ENCODE measurements around the gene PRR29.

- no peak for TF ChIP-seq FOXP4 (CRISPR knock-in tag; IDR thresholded peaks at IDR 0.05)
- TF ChIP-seq, protein P1, sequence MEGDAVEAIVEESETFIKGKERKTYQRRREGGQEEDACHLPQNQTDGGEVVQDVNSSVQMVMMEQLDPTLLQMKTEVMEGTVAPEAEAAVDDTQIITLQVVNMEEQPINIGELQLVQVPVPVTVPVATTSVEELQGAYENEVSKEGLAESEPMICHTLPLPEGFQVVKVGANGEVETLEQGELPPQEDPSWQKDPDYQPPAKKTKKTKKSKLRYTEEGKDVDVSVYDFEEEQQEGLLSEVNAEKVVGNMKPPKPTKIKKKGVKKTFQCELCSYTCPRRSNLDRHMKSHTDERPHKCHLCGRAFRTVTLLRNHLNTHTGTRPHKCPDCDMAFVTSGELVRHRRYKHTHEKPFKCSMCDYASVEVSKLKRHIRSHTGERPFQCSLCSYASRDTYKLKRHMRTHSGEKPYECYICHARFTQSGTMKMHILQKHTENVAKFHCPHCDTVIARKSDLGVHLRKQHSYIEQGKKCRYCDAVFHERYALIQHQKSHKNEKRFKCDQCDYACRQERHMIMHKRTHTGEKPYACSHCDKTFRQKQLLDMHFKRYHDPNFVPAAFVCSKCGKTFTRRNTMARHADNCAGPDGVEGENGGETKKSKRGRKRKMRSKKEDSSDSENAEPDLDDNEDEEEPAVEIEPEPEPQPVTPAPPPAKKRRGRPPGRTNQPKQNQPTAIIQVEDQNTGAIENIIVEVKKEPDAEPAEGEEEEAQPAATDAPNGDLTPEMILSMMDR (IDR thresholded peaks at IDR 0.05): no peak
- TF ChIP-seq FOXJ3 (CRISPR knock-in tag; IDR thresholded peaks at IDR 0.05; ENCODE audit: borderline replicate concordance): no peak
- no peak for TF ChIP-seq IRF1 (CRISPR knock-in tag; IDR thresholded peaks at IDR 0.05)
- no peak for TF ChIP-seq E2F4 (CRISPR knock-in tag; IDR thresholded peaks at IDR 0.05; ENCODE audit: borderline replicate concordance, low read depth)
- no peak for TF ChIP-seq ZNF263 (CRISPR knock-in tag; IDR thresholded peaks at IDR 0.05; ENCODE audit: low read depth)
- no peak for TF ChIP-seq ATF1 (CRISPR knock-in tag; IDR thresholded peaks at IDR 0.05)
- no peak for TF ChIP-seq TEAD1 (CRISPR knock-in tag; IDR thresholded peaks at IDR 0.05)
Observed at GRCh38 chr17:64037802-64038201, 39.7 kb downstream of the PRR29 start.

Data from WTC11 (cell line).